HepG2 (cell line): ENCODE data around the gene DCTN2. TPM values are rescaled to one million over a fixed set of nuclear protein-coding genes. Genes with fewer than 3 reads are reported as not detected.
A peak's percentile ranks its signal among the peaks of the same experiment; 100 is the strongest.

Experiments
- ARNTL ChIP-seq: sonication (generic); formaldehyde crosslinking; IDR thresholded peaks from 2 replicates; pipeline ENCODE4 v1.4.0; 2020; ENCODE audit warnings: mild to moderate bottlenecking, missing genetic modification reagents
- DNMT3B ChIP-seq: conservative IDR thresholded peaks from 2 replicates; pipeline ENCODE4 v1.6.1; 2016; ENCODE audit warnings: missing biosample characterization, control low read depth
- FIP1L1 ChIP-seq: fragments of 200-400 bp; formaldehyde crosslinking; IDR thresholded peaks from 2 replicates; pipeline ENCODE4 v1.6.1; 2018; ENCODE audit warnings: low read depth, mild to moderate bottlenecking, low read length, moderate library complexity, borderline replicate concordance; ENCODE audit not compliant: insufficient read depth
- GABPA ChIP-seq, 2 experiments: IDR thresholded peaks; 2 replicates each; pipeline ENCODE4 v1.6.1; 2011 to 2016; ENCODE audit warnings: low read depth in 2 of 2, low read length in 1 of 2, missing biosample characterization in 1 of 2, missing genetic modification characterization in 1 of 2
- HCFC1 ChIP-seq: fragments of 150-350 bp; IDR thresholded peaks from 2 replicates; pipeline ENCODE4 v1.6.1; 2014; ENCODE audit warnings: low read depth, low read length
- IKZF5 ChIP-seq: IDR thresholded peaks from 2 replicates; pipeline ENCODE4 v1.6.1; 2018; ENCODE audit warnings: missing genetic modification reagents, mild to moderate bottlenecking, missing compliant biosample characterization
- KDM2A ChIP-seq: sonication (generic); formaldehyde crosslinking; IDR thresholded peaks from 2 replicates; pipeline ENCODE4 v1.4.0; 2020; ENCODE audit warnings: low read depth, missing genetic modification reagents, borderline replicate concordance
- NKX3-1 ChIP-seq: sonication (generic); formaldehyde crosslinking; IDR thresholded peaks from 2 replicates; pipeline ENCODE4 v1.5.0; 2020; ENCODE audit warnings: missing genetic modification reagents
- RCOR2 ChIP-seq: IDR thresholded peaks from 2 replicates; pipeline ENCODE4 v1.6.1; 2016; ENCODE audit warnings: missing biosample characterization, missing genetic modification reagents
- SIN3B ChIP-seq: fragments of 150-350 bp; IDR thresholded peaks from 2 replicates; pipeline ENCODE4 v1.6.1; 2014; ENCODE audit warnings: low read length
- ZBTB2 ChIP-seq: sonication (generic); formaldehyde crosslinking; IDR thresholded peaks from 2 replicates; pipeline ENCODE4 v1.8.0; 2022; ENCODE audit warnings: low read depth, missing genetic modification reagents
- ZBTB7B ChIP-seq: sonication (generic); formaldehyde crosslinking; IDR thresholded peaks from 2 replicates; pipeline ENCODE4 v1.4.0; 2020; ENCODE audit warnings: missing genetic modification reagents
- ZNF263 ChIP-seq: sonication (generic); formaldehyde crosslinking; IDR thresholded peaks from 2 replicates; pipeline ENCODE4 v1.4.0; 2020; ENCODE audit warnings: missing genetic modification reagents
- ZNF318 ChIP-seq: sonication (generic); formaldehyde crosslinking; IDR thresholded peaks from 2 replicates; pipeline ENCODE4 v1.4.0; 2020; ENCODE audit warnings: mild to moderate bottlenecking, missing genetic modification reagents
- ZNF496 ChIP-seq: sonication (generic); formaldehyde crosslinking; IDR thresholded peaks from 2 replicates; pipeline ENCODE4 v1.8.1; 2023; ENCODE audit warnings: mild to moderate bottlenecking, moderate library complexity, missing genetic modification reagents; ENCODE audit not compliant: insufficient replicate concordance
- ZNF709 ChIP-seq: sonication (generic); formaldehyde crosslinking; IDR thresholded peaks from 2 replicates; pipeline ENCODE4 v1.5.0; 2020; ENCODE audit warnings: mild to moderate bottlenecking, missing genetic modification reagents
- polyA plus RNA-seq, 8 experiments: library from polyadenylated mRNA; depleted of rRNA in 3 of 8; stranded (reverse) in 7 of 8; unstranded in 1 of 8; fragments of >200 nt; fragmentation: Illumina TruSeq in 4 of 8; extraction: Trizol in 4 of 8; gene quantifications; 2 replicates each; pipeline versions ENCODE4 v1.2.1 to v1.2.3, GENCODE V29; 2011 to 2016; ENCODE audit warnings: low read depth in 4 of 8, missing spikeins in 1 of 8, mixed read lengths in 1 of 8; ENCODE audit not compliant: insufficient read depth in 1 of 8
- total RNA-seq, 5 experiments: library from RNA; depleted of rRNA; stranded (reverse); fragments of >200 nt; fragmentation: Illumina TruSeq; extraction: Trizol; gene quantifications; 2 replicates each; pipeline ENCODE4 v1.2.3, GENCODE V29; 2016; ENCODE audit warnings: low read depth in 1 of 5

DCTN2 gene
- total and polyA plus RNA-seq, 2 of the 13 experiments (the other 11 are each of a cell fraction or from before 2014, with no cell fraction given), result 72.0 to 77.4 TPM

- TF ChIP-seq IKZF5 (CRISPR knock-in tag) (no peak), DNMT3B (CRISPR knock-in tag) (no peak), ZNF709 (CRISPR knock-in tag) (no peak), ZBTB7B (CRISPR knock-in tag) (no peak), NKX3-1 (CRISPR knock-in tag) (no peak), RCOR2 (CRISPR knock-in tag) (no peak), SIN3B (no peak), GABPA (IDR thresholded peaks at IDR 0.05; ENCODE audit: low read depth, low read length) (no peak), GABPA (CRISPR knock-in tag; IDR thresholded peaks at IDR 0.05; ENCODE audit: low read depth) (no peak), FIP1L1 (no peak), KDM2A (peak; percentile 51; the same call in 1 of the 2 replicates), HCFC1 (no peak), ZNF496 (CRISPR knock-in tag) (no peak), ZNF318 (no peak), ZBTB2 (CRISPR knock-in tag) (no peak), ZNF263 (0 out of 2 replicates have a peak, but pooled peaks have one; percentile 28), ARNTL (CRISPR knock-in tag) (no peak)
These were observed 3.1 kb upstream of the DCTN2 start, which contains the start of gene KIF5A (continued) for GRCh38 chr12:57549909-57550640.
